CD4-positive, alpha-beta T cell treated with Interleukin-15 for 1 hour (primary cell): Measurements from ENCODE around the gene ZC3H18.

Experiments used
- DNase-seq: peaks from one replicate; pipeline ENCODE4 v3.0.0-alpha.2; 2020

The ZC3H18 gene

DNA sequence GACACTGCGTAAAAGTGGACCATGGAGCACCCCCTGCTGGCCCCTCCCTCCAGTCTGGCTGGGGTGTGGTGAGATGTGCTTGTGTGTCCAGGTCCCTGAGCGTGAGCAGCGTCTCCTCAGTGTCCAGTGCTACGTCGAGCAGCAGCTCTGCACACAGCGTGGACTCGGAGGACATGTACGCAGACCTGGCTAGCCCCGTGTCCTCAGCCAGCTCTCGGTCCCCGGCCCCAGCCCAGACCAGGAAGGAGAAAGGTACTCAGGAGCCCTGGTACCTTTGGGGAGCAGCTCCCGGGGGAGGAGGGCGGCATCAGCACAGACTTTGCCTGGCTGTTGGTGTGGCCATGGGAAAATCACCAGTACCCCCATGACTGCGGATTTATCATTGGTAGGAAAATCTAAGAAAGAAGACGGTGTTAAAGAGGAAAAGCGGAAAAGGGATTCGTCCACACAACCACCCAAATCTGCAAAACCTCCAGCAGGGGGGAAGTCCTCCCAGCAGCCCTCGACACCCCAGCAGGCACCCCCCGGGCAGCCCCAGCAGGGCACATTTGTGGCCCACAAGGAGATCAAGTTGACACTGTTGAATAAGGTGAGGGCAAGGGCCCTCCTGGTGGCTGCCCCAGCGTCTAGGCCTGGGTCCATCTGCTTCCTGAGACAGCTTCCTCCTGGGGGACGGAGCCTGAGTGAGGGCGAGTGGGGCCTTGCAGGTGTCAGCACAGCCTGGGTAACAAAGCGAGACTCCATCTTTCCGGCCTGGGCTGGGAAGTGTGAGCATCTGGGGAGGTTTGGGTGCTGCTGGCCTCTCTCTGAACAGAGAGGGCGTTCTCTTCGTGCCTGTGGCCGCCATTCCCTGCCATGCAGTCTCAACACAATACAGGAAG lies 57.6 kb downstream of the ZC3H18 start:
- no peak for DNase-seq

- DNase-seq = no peak
Observed at GRCh38 chr16:88628512-88628974, 58.3 kb downstream of the ZC3H18 start.

GRCh38 chr16:88629835-88630234 lies 59.6 kb downstream of the ZC3H18 start:
- no peak for DNase-seq

DNA sequence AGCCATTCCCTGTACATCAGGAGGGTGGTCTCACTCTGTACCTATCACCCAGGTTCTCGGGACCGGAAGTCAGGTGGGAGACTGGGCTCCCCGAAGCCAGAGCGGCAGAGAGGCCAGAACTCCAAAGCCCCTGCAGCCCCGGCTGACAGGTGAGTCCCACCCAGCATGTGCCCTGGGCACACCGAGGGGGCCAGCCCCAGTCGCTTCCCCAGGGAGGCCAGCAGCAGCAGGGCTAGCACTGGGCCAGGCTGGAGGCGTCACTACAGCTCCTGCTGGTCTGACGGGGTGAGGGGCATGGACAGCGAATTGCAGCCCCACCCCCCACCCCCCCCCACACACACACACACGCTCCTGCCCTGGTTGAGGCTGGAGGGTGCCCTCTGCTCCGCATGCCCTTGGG lies 60.2 kb downstream of the ZC3H18 start:
- no peak for DNase-seq

DNA sequence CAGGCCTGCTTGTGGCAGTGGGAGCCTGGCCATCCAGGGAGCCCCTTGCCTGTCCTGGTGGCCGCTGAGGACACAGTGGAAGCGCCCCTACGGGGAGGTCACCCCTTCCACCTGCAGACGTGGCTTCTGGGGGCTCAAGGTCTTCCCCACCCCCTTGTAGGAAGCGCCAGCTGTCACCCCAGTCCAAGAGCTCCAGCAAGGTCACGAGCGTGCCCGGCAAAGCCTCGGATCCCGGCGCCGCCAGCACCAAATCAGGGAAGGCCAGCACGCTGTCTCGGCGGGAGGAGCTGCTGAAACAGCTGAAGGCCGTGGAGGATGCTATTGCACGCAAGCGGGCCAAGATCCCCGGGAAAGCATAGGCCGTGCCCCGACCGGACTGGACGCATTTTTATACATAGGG lies 60.7 kb downstream of the ZC3H18 start:
- DNase-seq = no peak

- no peak for DNase-seq
Observed at GRCh38 chr16:88631384-88631783, 61.2 kb downstream of the ZC3H18 start.

DNA sequence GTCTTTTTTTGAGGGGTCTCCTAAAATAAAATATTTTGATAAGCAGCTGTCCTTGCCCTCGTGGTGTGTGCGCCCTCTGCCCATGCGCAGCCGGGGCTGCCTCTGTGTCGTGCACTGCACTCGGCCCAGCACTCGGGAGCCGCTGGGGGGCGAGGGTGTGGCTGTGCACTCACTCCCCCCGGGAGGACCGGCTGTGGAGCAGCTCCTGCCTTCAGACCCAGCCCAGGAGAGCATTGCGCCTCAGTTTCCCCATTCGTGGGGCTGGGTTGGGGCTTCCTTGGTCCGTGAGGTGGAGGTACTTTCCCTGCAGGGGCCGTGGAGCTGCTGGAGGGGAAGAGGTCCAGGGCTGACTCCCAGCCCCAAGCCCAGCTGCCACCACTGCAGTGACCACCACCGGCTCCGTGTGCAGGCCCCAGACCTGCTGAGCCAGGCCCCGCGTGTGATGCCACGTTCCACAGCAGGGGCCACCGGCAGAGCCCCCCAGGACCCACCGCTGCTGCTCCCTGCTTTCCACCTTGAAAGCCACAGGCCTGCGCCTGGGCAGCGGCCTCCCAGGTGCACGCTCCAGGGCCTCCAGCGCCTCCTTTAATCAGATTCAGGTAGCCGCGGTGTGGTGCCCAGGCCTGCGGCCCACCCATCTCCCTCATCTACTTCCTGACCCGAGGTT lies 61.9 kb downstream of the ZC3H18 start:
- DNase-seq = no peak

GRCh38 chr16:88632587-88632930 lies 62.4 kb downstream of the ZC3H18 start:
- DNase-seq = no peak

- peak; percentile 75 for DNase-seq
Observed at GRCh38 chr16:88633684-88634140, 63.5 kb downstream of the ZC3H18 start.

DNA sequence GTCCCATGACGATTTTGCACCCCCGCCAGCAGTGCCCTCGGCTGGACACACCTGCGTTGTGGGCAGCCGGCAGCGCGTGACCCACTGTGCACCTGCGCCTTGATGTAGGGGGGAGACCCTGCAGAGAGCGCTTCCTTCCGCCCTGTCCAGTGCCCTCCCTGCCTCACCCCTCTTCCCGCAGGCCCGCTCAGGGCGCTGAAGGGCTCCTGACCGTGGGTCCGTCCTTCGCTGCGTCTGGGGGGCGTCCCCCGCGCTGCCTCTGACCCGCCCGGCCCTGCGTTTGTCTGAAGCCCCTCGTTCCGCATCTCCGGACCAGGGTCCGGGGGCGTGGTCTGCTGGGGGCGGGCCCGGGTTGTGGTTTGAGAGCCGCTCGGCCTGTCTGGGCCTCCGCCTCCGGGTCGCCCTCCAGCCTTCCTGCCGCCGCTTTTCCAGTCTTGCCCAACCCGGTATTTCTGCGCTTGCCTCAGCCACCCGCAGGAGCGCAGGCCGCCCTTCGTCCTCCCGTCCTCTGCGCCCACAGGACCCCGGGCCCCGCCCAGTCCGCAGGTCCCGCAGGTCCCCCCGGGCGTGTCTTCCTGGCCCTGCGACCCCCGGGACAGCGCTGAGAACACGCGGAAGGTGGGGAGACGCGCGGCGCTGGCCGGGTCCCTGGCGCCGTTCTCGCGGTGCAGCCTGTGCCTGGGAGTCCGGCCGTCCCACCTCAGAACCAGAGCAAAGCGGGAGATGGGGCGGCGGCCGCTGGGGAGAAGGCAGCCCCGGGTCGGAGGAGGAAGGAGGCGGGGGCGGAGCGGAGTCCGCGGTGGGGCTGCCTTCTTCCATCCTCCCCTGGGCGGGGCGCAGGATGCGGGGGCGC lies 64.2 kb downstream of the ZC3H18 start:
- peak; percentile 73 for DNase-seq

- DNase-seq = no peak
Observed at GRCh38 chr16:88634994-88635670, 64.9 kb downstream of the ZC3H18 start.

GRCh38 chr16:88635671-88636319 lies 65.6 kb downstream of the ZC3H18 start:
- no peak for DNase-seq

GRCh38 chr16:88636488-88637265 lies 66.5 kb downstream of the ZC3H18 start:
- DNase-seq = no peak

DNA sequence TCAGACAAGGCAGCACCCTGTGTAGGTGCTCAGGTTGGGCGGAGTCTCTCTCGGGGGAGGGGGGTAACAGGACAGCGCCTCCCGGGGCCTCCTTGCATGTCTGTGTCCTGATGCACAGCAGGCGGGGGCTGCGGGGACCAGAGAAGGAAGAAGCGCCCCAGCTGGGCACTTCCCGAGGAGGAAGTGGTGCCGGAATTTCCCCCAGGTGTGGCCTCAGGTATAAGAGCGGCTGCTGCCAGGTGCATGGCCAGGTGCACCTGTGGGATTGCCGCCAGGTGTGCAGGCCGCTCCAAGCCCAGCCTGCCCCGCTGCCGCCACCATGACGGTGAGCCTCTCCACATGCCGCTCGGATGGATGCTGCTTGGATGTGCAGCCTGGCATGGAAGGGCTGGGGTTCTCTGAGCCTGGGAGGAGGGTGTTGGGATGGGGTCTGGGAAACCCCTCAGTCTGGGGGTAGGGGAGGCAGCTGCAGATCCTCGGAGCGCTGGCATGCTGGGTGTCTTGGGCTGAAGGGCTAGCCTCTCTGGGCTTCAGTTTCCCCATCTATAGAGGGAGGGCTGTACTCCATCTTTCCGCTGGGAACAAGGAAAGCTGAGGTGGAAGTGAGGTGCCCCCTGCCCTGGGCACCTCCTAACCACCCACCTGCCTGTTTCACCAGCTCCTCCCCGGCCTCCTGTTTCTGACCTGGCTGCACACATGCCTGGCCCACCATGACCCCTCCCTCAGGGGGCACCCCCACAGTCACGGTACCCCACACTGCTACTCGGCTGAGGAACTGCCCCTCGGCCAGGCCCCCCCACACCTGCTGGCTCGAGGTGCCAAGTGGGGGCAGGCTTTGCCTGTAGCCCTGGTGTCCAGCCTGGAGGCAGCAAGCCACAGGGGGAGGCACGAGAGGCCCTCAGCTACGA lies 68.4 kb downstream of the ZC3H18 start, which contains the start of gene IL17C:
TSS of gene IL17C (plus strand) at position 250 of the 908 bp plus-strand sequence. CDS start at position 320, 70 bp downstream.
- DNase-seq = peak; percentile 50

DNA sequence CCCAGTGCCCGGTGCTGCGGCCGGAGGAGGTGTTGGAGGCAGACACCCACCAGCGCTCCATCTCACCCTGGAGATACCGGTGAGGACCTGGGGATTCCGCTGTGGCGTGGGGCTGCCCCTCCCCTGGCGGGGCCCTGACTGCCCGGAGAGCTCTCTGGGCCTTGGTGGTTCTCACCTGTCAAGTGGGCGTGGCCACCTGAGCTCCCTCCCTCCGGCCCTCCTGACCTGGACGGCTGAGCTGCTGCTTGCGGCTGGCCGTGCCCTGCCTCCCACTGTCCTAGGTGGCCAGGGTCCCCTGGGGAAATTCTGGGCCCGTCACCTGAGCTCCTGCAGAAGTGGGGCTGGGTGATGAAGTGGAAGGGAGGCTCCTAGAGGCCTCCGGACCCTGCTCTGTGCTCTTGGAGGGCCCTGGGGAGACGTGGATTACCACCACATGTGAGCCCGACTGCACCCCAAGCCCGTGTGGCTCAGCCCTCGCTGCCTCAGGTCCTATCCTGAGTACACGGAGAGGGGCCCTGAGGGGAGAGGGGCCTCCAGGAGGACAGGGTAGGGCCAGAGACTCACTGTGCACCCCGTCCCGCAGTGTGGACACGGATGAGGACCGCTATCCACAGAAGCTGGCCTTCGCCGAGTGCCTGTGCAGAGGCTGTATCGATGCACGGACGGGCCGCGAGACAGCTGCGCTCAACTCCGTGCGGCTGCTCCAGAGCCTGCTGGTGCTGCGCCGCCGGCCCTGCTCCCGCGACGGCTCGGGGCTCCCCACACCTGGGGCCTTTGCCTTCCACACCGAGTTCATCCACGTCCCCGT lies 69.2 kb downstream of the ZC3H18 start:
- DNase-seq = no peak

DNA sequence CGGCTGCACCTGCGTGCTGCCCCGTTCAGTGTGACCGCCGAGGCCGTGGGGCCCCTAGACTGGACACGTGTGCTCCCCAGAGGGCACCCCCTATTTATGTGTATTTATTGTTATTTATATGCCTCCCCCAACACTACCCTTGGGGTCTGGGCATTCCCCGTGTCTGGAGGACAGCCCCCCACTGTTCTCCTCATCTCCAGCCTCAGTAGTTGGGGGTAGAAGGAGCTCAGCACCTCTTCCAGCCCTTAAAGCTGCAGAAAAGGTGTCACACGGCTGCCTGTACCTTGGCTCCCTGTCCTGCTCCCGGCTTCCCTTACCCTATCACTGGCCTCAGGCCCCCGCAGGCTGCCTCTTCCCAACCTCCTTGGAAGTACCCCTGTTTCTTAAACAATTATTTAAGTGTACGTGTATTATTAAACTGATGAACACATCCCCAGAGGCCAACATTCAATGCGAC lies 69.9 kb downstream of the ZC3H18 start:
- no peak for DNase-seq

- DNase-seq = no peak
Observed at GRCh38 chr16:88640498-88641247, 70.5 kb downstream of the ZC3H18 start.
